SKM-1 treated with dmso at 0.1 percent for 144 hours (cell line): ENCODE measurements around the gene WDR54.

Experiments used
- DNase-seq: peaks from one replicate; lab custom pipeline; 2025; ENCODE audit not compliant: unreplicated experiment; lab: John Stamatoyannopoulos, UW

Gene WDR54

DNA sequence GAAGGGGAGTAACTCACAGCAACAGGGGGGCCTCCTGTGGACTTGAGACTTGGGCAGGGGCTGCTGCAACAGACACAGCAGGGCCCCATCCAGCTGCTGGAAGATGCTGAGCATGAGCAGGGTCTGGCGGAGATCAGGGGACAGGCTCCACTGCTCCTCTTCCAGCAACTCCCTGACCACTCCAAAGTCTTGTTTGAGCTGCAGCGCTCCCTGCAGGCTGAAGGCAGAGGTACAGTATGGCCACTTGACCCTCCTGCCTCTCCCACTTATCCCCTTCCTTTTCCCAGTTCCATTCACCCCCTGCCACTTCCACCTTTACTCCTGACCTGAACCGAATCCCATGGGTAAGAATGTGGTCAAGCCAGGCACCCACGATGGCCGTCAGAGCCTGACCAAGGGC is 53.4 kb downstream of the WDR54 start:
- no peak for DNase-seq
